AG09309 (cell line): ENCODE data around the gene ACADVL.

Source experiments
- DNase-seq: peaks from one replicate; pipeline ENCODE4 v3.0.0-alpha.2; 2010; ENCODE audit warnings: low read depth
- H3K4me3 ChIP-seq: 2 replicates; pipeline ENCODE4 v1.5.1; 2011; ENCODE audit warnings: mild to moderate bottlenecking, low read depth, low read length, moderate library complexity; ENCODE audit not compliant: control insufficient read depth
- TF ChIP-seq, protein P1 (sequence below): IDR thresholded peaks from 2 replicates; pipeline ENCODE4 v1.5.1; 2011; ENCODE audit warnings: mild to moderate bottlenecking, low read depth, low read length, inconsistent platforms; ENCODE audit not compliant: insufficient read depth, control insufficient read depth; ENCODE audit errors: missing control alignments

Gene ACADVL

DNA sequence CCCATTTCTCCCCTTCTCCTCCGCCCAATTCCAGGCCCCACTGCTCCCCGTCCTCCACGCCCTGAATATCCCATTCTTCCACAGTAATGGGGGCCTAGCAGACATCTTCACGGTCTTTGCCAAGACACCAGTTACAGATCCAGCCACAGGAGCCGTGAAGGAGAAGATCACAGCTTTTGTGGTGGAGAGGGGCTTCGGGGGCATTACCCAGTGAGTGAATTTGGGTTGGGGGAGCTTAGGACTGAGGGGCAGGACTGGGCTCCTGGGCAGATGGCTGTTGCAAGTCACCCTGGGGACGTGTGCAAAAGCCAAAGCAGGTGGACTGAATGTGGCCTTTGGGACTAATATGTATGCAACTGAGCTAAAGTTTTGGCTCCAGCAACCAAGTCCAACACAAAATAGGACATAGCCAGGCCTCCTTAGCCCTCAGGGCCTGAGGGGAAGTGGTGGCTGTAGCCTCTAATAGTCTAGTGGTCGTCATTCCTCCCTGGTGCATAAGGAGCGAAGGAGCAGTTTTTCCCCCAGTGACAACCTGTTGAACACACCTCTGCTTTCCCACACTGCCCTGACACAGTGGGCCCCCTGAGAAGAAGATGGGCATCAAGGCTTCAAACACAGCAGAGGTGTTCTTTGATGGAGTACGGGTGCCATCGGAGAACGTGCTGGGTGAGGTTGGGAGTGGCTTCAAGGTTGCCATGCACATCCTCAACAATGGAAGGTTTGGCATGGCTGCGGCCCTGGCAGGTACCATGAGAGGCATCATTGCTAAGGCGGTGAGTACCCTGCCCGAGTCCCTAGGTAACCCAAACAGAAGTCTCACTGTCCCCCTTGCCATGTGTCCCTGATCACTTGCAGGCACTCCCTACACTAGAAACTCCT, 2.6 kb downstream of the ACADVL start:
- TF ChIP-seq, protein P1, sequence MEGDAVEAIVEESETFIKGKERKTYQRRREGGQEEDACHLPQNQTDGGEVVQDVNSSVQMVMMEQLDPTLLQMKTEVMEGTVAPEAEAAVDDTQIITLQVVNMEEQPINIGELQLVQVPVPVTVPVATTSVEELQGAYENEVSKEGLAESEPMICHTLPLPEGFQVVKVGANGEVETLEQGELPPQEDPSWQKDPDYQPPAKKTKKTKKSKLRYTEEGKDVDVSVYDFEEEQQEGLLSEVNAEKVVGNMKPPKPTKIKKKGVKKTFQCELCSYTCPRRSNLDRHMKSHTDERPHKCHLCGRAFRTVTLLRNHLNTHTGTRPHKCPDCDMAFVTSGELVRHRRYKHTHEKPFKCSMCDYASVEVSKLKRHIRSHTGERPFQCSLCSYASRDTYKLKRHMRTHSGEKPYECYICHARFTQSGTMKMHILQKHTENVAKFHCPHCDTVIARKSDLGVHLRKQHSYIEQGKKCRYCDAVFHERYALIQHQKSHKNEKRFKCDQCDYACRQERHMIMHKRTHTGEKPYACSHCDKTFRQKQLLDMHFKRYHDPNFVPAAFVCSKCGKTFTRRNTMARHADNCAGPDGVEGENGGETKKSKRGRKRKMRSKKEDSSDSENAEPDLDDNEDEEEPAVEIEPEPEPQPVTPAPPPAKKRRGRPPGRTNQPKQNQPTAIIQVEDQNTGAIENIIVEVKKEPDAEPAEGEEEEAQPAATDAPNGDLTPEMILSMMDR = no peak
- no peak overlapping the region for H3K4me3 ChIP-seq
- no peak for DNase-seq

DNA sequence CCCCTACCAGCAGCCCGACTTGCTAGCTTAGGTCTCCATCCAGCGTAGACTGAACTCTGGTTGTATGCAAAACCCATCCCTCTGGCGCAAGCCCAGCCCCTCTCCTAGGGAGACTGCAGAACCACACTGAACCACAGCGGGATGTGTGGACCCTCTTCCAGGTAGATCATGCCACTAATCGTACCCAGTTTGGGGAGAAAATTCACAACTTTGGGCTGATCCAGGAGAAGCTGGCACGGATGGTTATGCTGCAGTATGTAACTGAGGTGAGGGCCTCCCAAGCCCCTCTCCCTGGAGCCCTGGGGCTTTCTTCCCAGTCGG, 3.2 kb downstream of the ACADVL start:
- DNase-seq = no peak
- TF ChIP-seq, protein P1 = no peak
- no peak overlapping the region for H3K4me3 ChIP-seq

- no peak for DNase-seq
- H3K4me3 ChIP-seq = no peak overlapping the region
- TF ChIP-seq, protein P1 = no peak
Observed at GRCh38 chr17:7223375-7223774, 3.6 kb downstream of the ACADVL start.

GRCh38 chr17:7224110-7224509, 4.4 kb downstream of the ACADVL start:
- H3K4me3 ChIP-seq = no peak overlapping the region
- DNase-seq = no peak
- TF ChIP-seq, protein P1 = no peak

DNA sequence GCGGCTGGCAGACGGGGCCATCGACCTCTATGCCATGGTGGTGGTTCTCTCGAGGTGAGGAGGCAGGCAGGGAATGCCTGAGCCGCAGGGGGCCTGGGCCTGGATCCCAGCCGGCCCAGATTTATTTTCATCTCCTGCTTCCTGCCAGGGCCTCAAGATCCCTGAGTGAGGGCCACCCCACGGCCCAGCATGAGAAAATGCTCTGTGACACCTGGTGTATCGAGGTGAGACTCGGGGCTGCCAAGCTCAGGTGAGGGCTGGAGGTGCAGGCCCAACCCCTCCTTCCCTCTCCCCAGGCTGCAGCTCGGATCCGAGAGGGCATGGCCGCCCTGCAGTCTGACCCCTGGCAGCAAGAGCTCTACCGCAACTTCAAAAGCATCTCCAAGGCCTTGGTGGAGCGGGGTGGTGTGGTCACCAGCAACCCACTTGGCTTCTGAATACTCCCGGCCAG, 4.9 kb downstream of the ACADVL start:
- TF ChIP-seq, protein P1 = no peak
- H3K4me3 ChIP-seq = no peak overlapping the region
- no peak for DNase-seq

DNA sequence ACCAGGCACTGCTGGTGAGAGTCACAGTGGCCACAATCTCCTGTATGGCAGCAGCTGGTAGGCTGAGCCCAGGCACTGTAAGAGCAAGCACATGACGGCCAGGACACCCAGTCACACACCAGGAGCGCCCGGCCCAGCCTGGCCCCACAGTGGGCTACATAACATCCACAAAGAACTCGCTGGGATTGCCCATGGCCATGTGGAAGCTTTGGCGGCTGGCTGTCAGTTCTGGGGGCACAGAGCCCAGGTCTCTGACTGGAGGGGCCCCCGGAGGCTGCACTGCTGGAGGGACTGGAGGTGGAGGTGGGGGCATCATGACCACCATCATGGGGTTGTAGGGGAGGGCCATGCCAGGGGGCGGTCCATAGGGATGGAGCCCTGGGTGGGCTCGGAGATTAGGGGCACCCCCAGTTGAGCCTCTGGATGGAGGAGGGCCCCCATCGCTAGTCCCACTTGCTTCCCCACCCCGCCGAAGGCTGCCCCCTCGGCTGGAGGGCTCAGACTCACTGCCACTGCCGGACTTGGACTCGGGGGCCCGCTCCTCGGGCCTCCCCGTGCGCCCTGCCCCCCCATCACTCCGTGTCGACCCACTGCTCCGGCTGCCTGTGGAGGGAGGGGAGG, 6.1 kb downstream of the ACADVL start:
- TF ChIP-seq, protein P1 = no peak
- no peak overlapping the region for H3K4me3 ChIP-seq
- DNase-seq = no peak
